H9 (cell line): ENCODE results near the gene FSHR. TPM values are rescaled to one million over a fixed set of nuclear protein-coding genes. Genes with fewer than 3 reads are reported as not detected.

Experiments
- DNase-seq: peaks from one replicate; pipeline ENCODE4 v3.0.0-alpha.2; 2017
- H2AFZ ChIP-seq: one replicate; pipeline ENCODE4 v1.6.1; 2013; ENCODE audit warnings: mild to moderate bottlenecking, low read length, control low read depth, moderate library complexity
- H2AK5ac ChIP-seq: 2 replicates; pipeline ENCODE4 v1.6.1; 2013; ENCODE audit warnings: low read length, control low read depth, mixed read lengths; ENCODE audit not compliant: insufficient read length
- H2BK120ac ChIP-seq: one replicate; pipeline ENCODE4 v1.6.1; 2013; ENCODE audit warnings: low read depth, mild to moderate bottlenecking, low read length, control low read depth, inconsistent platforms; ENCODE audit not compliant: poor library complexity, severe bottlenecking
- H2BK12ac ChIP-seq: 2 replicates; pipeline ENCODE4 v1.6.1; 2013; ENCODE audit warnings: low read length, control low read depth, mixed read lengths, low read depth; ENCODE audit not compliant: insufficient read length
- H2BK15ac ChIP-seq: 2 replicates; pipeline ENCODE4 v1.6.1; 2013; ENCODE audit warnings: low read depth, low read length, control low read depth
- H2BK20ac ChIP-seq: one replicate; pipeline ENCODE4 v1.6.1; 2013; ENCODE audit warnings: low read depth, mild to moderate bottlenecking, low read length, control low read depth, inconsistent platforms; ENCODE audit not compliant: poor library complexity, severe bottlenecking
- H2BK5ac ChIP-seq: 2 replicates; pipeline ENCODE4 v1.6.1; 2013; ENCODE audit warnings: low read length, control low read depth, mixed read lengths; ENCODE audit not compliant: insufficient read length
- H3K14ac ChIP-seq: 2 replicates; pipeline ENCODE4 v1.6.1; 2013; ENCODE audit warnings: low read length, control low read depth; ENCODE audit not compliant: insufficient read depth
- H3K18ac ChIP-seq: 2 replicates; pipeline ENCODE4 v1.6.1; 2013; ENCODE audit warnings: low read depth, mild to moderate bottlenecking, mixed read lengths, low read length, control low read depth; ENCODE audit not compliant: insufficient read length
- H3K23ac ChIP-seq: 2 replicates; pipeline ENCODE4 v1.6.1; 2013; ENCODE audit warnings: low read length, control low read depth, mixed read lengths, low read depth; ENCODE audit not compliant: insufficient read length
- H3K23me2 ChIP-seq: 2 replicates; pipeline ENCODE4 v1.6.1; 2013; ENCODE audit warnings: low read depth, mild to moderate bottlenecking, mixed read lengths, low read length, control low read depth; ENCODE audit not compliant: insufficient read length, poor library complexity, severe bottlenecking
- H3K27ac ChIP-seq: 2 replicates; pipeline ENCODE4 v1.5.1; 2013; ENCODE audit warnings: low read length, control low read depth, mixed read lengths, low read depth; ENCODE audit not compliant: insufficient read length
- H3K27me3 ChIP-seq: 2 replicates; pipeline ENCODE4 v1.6.1; 2013; ENCODE audit warnings: low read length, control low read depth, inconsistent platforms; ENCODE audit not compliant: insufficient read depth
- H3K4ac ChIP-seq: 2 replicates; pipeline ENCODE4 v1.6.1; 2013; ENCODE audit warnings: low read depth, mild to moderate bottlenecking, control low read depth, inconsistent platforms, low read length, moderate library complexity
- H3K4me1 ChIP-seq: 2 replicates; pipeline ENCODE4 v1.6.1; 2013; ENCODE audit warnings: low read length, control low read depth, inconsistent platforms; ENCODE audit not compliant: insufficient read depth
- H3K4me2 ChIP-seq: 2 replicates; pipeline ENCODE4 v1.6.1; 2013; ENCODE audit warnings: low read length, control low read depth, mixed read lengths; ENCODE audit not compliant: insufficient read length, insufficient read depth
- H3K56ac ChIP-seq: 2 replicates; pipeline ENCODE4 v1.6.1; 2013; ENCODE audit warnings: low read depth, mild to moderate bottlenecking, mixed read lengths, low read length, control low read depth; ENCODE audit not compliant: insufficient read length
- H3K79me1 ChIP-seq: 2 replicates; pipeline ENCODE4 v1.6.1; 2013; ENCODE audit warnings: low read depth, mild to moderate bottlenecking, moderate library complexity, low read length, control low read depth, inconsistent platforms; ENCODE audit not compliant: insufficient read depth, poor library complexity, severe bottlenecking
- H3K79me2 ChIP-seq: 2 replicates; pipeline ENCODE4 v1.6.1; 2013; ENCODE audit warnings: low read length, control low read depth, inconsistent platforms; ENCODE audit not compliant: insufficient read depth
- H3K9ac ChIP-seq: 2 replicates; pipeline ENCODE4 v1.6.1; 2013; ENCODE audit warnings: low read length, control low read depth, mixed read lengths; ENCODE audit not compliant: insufficient read length; ENCODE audit errors: extremely low read depth
- H3K9me3 ChIP-seq: one replicate; pipeline ENCODE4 v1.6.1; 2013; ENCODE audit warnings: low read depth, low read length, inconsistent platforms; ENCODE audit not compliant: control insufficient read depth
- H3T11ph ChIP-seq: one replicate; pipeline ENCODE4 v1.6.1; 2013; ENCODE audit warnings: mild to moderate bottlenecking, low read length, control low read depth, inconsistent platforms
- H4K20me1 ChIP-seq: one replicate; pipeline ENCODE4 v1.6.1; 2013; ENCODE audit not compliant: control insufficient read depth, insufficient read length, insufficient read depth
- H4K5ac ChIP-seq: 2 replicates; pipeline ENCODE4 v1.6.1; 2013; ENCODE audit warnings: low read depth, mild to moderate bottlenecking, mixed read lengths, low read length, control low read depth; ENCODE audit not compliant: insufficient read length
- H4K8ac ChIP-seq: replicated peaks from 2 replicates; pipeline ENCODE4 v1.6.1; 2013; ENCODE audit warnings: low read length, control low read depth, mixed read lengths, low read depth; ENCODE audit not compliant: insufficient read length
- H4K91ac ChIP-seq: 2 replicates; pipeline ENCODE4 v1.6.1; 2013; ENCODE audit warnings: low read depth, mild to moderate bottlenecking, moderate library complexity, mixed read lengths, low read length, control low read depth; ENCODE audit not compliant: insufficient read length
- H3K27ac Mint-ChIP-seq, 3 experiments: 2 replicates in 2 of 3; 3 replicates in 1 of 3; pipeline ENCODE4 v1.8.0; 2020 to 2021; ENCODE audit warnings: mixed read lengths in 3 of 3, mild to moderate bottlenecking in 1 of 3, moderate library complexity in 1 of 3
- H3K27me3 Mint-ChIP-seq: 2 replicates; pipeline ENCODE4 v1.8.0; 2021; ENCODE audit warnings: low read depth, mild to moderate bottlenecking, moderate library complexity, mixed read lengths
- H3K36me3 Mint-ChIP-seq, 3 experiments: 2 replicates in 2 of 3; 3 replicates in 1 of 3; pipeline ENCODE4 v1.8.0; 2020 to 2021; ENCODE audit warnings: low read depth in 3 of 3, mixed read lengths in 3 of 3; ENCODE audit not compliant: insufficient read depth in 1 of 3
- H3K4me1 Mint-ChIP-seq, 2 experiments: 2 replicates each; pipeline ENCODE4 v1.8.0; 2020; ENCODE audit warnings: mixed read lengths in 2 of 2
- H3K4me3 Mint-ChIP-seq, 2 experiments: 2 replicates in 1 of 2; 3 replicates in 1 of 2; pipeline ENCODE4 v1.8.0; 2020 to 2021; ENCODE audit warnings: mild to moderate bottlenecking in 2 of 2, mixed read lengths in 2 of 2, moderate library complexity in 1 of 2
- H3K9me3 Mint-ChIP-seq, 2 experiments: 2 replicates in 1 of 2; 3 replicates in 1 of 2; pipeline ENCODE4 v1.8.0; 2020; ENCODE audit warnings: mild to moderate bottlenecking in 2 of 2, mixed read lengths in 2 of 2, moderate library complexity in 1 of 2
- WGBS: extraction: QIAGEN DNeasy Blood & Tissue Kit; methylation state at CpG from one replicate; pipeline ENCODE4 v1.1.7; 2013; ENCODE audit warnings: missing lambda C conversion rate, low lambda C conversion rate, mixed read lengths; ENCODE audit not compliant: insufficient read length; ENCODE audit errors: extremely low coverage; 5-methylcytosine and 5-hydroxymethylcytosine counted together
- total RNA-seq: library from RNA; stranded (reverse); gene quantifications from 2 replicates; pipeline ENCODE4 v1.2.1, GENCODE V29; 2021
- TF ChIP-seq, protein P1 (sequence below): fragments of 200-600 bp; sonication (generic); conservative IDR thresholded peaks from 3 replicates; pipeline ENCODE4 v1.8.0; 2021; ENCODE audit warnings: antibody characterized with exemption, mild to moderate bottlenecking

FSHR gene
- total RNA-seq, 1 experiment from 2014 or later: not detected

DNA sequence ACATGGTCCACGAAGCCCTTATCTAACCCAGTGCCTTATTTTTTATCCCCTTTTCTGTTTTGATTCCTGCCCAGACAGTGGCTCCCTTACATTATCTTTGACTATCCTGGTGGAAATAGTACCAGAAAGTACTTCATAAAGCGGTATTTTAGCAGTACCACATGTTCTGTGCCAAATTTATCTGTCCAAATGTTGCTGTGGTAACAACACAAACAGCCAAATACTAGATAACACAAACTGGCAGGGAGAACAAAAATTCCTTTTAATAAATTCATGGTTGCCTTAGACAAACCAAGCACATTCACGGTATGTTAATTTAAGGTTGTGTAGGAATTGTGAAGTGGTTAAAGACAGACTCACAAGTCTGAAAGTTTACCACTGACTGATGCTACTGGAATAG is 210.9 kb downstream of the FSHR start:
- peaks cover 6 to 7% of the 10 kb centered on the region in 2 experiments for H3K4me1 Mint-ChIP-seq
- WGBS: no CpG with 5 or more reads among the region's 3 CpGs
- TF ChIP-seq, protein P1, sequence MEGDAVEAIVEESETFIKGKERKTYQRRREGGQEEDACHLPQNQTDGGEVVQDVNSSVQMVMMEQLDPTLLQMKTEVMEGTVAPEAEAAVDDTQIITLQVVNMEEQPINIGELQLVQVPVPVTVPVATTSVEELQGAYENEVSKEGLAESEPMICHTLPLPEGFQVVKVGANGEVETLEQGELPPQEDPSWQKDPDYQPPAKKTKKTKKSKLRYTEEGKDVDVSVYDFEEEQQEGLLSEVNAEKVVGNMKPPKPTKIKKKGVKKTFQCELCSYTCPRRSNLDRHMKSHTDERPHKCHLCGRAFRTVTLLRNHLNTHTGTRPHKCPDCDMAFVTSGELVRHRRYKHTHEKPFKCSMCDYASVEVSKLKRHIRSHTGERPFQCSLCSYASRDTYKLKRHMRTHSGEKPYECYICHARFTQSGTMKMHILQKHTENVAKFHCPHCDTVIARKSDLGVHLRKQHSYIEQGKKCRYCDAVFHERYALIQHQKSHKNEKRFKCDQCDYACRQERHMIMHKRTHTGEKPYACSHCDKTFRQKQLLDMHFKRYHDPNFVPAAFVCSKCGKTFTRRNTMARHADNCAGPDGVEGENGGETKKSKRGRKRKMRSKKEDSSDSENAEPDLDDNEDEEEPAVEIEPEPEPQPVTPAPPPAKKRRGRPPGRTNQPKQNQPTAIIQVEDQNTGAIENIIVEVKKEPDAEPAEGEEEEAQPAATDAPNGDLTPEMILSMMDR: no peak

More for the DNA sequence above, 210.9 kb downstream of the FSHR start:
- H3K14ac ChIP-seq: no peak overlapping the region
- no peaks in the 10 kb centered on the region for H3K23me2 ChIP-seq
- no peak overlapping the region for H2AK5ac ChIP-seq
- no peak overlapping the region for H2BK12ac ChIP-seq
- no peaks in the 10 kb centered on the region for H3K27me3 Mint-ChIP-seq
- no peak overlapping the region for H3T11ph ChIP-seq
- H3K9me3 Mint-ChIP-seq: no peaks in the 10 kb centered on the region
- H3K27ac Mint-ChIP-seq: no peak overlapping the region
- no peak overlapping the region for H4K8ac ChIP-seq
- no peak overlapping the region for H2BK5ac ChIP-seq
- H3K4me2 ChIP-seq: no peak overlapping the region
- no peak overlapping the region for H3K23ac ChIP-seq
- H3K18ac ChIP-seq: no peak overlapping the region
- no peaks in the 10 kb centered on the region for H3K4me1 ChIP-seq
- no peak overlapping the region for H3K56ac ChIP-seq
- H4K5ac ChIP-seq: no peak overlapping the region
- no peaks in the 10 kb centered on the region for H4K20me1 ChIP-seq
- no peaks in the 10 kb centered on the region for H3K79me2 ChIP-seq
- H2BK120ac ChIP-seq: no peak overlapping the region
- no peaks in the 10 kb centered on the region for H3K79me1 ChIP-seq
- H3K9ac ChIP-seq: no peak overlapping the region
- no peak overlapping the region for H2BK15ac ChIP-seq
- H3K4ac ChIP-seq: no peak overlapping the region
- no peaks in the 10 kb centered on the region for H3K9me3 ChIP-seq
- H2AFZ ChIP-seq: no peak overlapping the region
- H2BK20ac ChIP-seq: no peak overlapping the region
- H4K91ac ChIP-seq: no peak overlapping the region
- no peak overlapping the region for H3K27ac ChIP-seq
- no peaks in the 10 kb centered on the region for H3K36me3 Mint-ChIP-seq
- H3K4me3 Mint-ChIP-seq: no peak overlapping the region
- no peaks in the 10 kb centered on the region for H3K27me3 ChIP-seq
- DNase-seq: no peak
